LoVo (cell line): Measurements from ENCODE around the gene CPEB3.
"Not testable (repeated sequence)": the region's sequence is repeated elsewhere in the genome, so short reads cannot be mapped to it uniquely, and the experiment has no call there.

Experiments used
- DNase-seq: peaks from one replicate; pipeline ENCODE4 v3.0.0-alpha.2; 2016; ENCODE audit warnings: low spot score

The CPEB3 gene

GRCh38 chr10:92031580-92031979 lies 259.3 kb downstream of the CPEB3 start:
- no peak for DNase-seq

GRCh38 chr10:92027141-92027540 lies 263.7 kb downstream of the CPEB3 start:
- no peak for DNase-seq

GRCh38 chr10:92025340-92025739 lies 265.5 kb downstream of the CPEB3 start:
- not testable (repeated sequence) for DNase-seq

- no peak for DNase-seq
Observed at GRCh38 chr10:92024700-92025099, 266.2 kb downstream of the CPEB3 start.

GRCh38 chr10:92014620-92015019 lies 276.3 kb downstream of the CPEB3 start:
- DNase-seq, result no peak

GRCh38 chr10:92011560-92012214 lies 279.2 kb downstream of the CPEB3 start:
- peak; percentile 41 for DNase-seq

GRCh38 chr10:92010047-92010735 lies 280.7 kb downstream of the CPEB3 start:
- no peak for DNase-seq

- DNase-seq, result no peak
Observed at GRCh38 chr10:92009445-92009844, 281.4 kb downstream of the CPEB3 start.

- DNase-seq, result no peak
Observed at GRCh38 chr10:92005978-92006377, 284.9 kb downstream of the CPEB3 start.

- no peak for DNase-seq
Observed at GRCh38 chr10:92003258-92003657, 287.6 kb downstream of the CPEB3 start.

GRCh38 chr10:92001995-92002394 lies 288.9 kb downstream of the CPEB3 start:
- no peak for DNase-seq

- DNase-seq, result no peak
Observed at GRCh38 chr10:92001581-92001980, 289.3 kb downstream of the CPEB3 start.
